Glomerular endothelial cell (primary cell): ENCODE results near the gene CACNG4. TPM values are rescaled to one million over a fixed set of nuclear protein-coding genes. Genes with fewer than 3 reads are reported as not detected.

Experiments
- DNase-seq: peaks from one replicate; pipeline ENCODE4 v3.0.0-alpha.2; 2011; ENCODE audit warnings: low read depth, low spot score; ENCODE audit errors: extremely low read depth
- total RNA-seq: library from RNA; depleted of rRNA; stranded (reverse); fragments of >200 nt; gene quantifications from 2 replicates; pipeline ENCODE4 v1.2.3, GENCODE V29; 2015

The CACNG4 gene
- total RNA-seq, 1 donor from 2014 or later: not detected

DNA sequence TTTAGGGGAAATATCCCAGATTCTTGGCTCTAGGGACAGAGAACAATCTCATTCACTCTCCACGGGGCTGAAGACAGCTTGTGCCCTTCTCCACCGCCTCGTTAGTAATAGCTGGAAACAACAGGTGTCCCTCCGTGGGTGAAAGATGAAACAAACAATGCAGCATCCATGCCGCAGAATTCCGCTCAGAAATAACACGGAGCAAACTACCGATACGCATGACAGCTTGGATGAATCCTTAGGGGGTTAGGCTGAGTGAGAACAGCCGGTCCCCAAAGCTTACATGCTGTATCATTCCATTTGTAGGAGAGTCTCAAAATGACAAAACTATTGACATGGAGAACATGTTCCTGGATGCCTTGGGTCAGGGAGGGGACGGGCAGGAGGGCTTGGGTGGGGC is 50.5 kb downstream of the CACNG4 start:
- DNase-seq: no peak

DNA sequence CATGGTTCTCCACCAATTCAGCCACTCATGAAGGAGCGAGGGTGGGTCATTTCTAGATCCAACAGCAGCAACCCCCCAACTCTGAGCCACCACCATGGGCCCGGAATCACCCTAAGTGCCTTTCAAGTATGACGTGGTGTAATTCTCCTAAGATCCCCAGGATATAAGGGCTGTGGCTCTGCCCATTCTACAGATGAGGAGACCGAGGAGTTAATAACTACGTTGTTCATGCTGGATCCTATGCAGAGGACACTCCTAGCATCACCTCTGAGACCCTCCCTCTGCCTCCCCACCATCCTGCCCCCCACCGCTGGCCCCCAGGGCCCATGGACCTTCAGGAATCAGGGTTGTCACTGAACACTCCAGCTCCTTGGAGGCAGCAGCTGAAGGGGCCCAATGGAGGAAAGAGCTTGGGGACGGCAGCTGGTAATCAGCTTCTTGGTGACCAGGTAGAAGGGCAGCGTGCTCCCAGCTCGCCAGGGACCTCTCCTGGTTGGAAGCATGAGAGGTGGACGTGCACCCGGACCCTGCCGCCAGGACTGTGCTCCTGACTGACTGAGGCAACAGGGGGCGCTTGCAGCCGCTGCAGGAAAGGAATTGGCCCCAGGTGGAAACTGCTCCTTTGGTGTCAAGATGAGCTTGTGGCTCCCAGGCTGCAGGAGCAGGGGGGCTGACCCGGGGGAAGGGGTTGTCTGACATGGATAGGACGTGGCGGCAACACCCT is 51.7 kb downstream of the CACNG4 start:
- DNase-seq: no peak

DNA sequence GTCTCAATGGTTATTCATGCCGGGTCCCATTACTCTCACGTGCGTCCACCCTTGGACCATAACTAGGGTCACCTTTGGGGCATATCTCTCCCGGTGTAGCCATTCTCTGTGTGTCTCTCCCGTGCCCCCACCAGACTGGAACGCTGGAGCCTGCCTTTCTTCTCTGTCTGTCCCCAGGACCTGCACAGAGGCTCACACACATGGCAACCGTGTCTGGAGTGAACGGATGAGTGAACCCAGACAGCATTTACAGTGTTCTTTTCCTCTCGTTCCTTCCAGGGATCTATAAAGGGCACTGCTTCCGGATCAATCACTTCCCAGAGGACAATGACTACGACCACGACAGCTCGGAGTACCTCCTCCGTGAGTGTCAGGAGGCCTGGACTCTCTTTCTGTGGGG is 53.4 kb downstream of the CACNG4 start:
- no peak for DNase-seq

DNA sequence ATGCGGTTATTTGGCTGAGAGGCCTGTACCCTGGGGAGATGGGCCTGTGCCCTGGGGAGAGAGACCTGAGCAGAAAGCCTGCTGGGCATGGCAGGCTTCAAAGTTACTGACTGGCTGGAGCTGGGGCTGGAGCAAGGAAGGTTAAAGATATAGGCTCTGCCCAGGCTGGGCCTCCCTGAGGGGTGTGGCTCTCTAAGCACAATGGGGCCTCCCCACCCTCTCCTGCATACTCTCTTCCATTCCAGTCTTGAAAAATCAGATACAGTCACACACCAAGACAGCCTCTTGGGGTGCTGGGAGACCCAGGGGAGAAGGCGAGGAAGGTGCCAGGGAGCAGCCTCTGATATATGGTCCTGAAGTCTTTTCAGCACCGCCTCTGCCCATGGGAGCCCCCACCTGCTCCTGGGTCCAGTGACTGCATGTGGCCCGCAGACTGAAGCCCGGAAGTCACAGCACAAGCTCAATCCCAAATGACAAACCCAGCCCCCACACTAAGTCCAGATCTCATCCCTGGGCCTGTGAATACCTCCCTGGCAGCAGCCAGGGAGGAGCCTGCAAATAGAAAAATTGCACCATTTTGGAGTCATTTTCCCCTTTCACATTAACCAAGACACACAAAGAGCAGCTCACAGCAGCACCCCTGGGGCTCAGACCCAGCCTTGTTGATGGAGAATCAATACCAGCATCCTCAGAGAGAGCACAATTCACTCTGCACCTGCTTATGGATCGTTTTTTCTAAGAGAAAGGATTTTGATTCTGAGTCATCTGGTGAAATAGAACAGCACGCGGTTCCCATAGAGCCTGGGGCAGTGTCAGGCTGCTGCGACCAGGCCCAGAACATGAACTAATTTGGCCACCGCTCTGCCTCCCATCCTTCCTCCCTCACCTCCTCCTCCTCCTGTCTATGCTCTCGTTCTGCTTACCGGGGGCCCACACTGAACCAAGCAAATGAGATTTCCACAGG is 54.2 kb downstream of the CACNG4 start:
- no peak for DNase-seq

DNA sequence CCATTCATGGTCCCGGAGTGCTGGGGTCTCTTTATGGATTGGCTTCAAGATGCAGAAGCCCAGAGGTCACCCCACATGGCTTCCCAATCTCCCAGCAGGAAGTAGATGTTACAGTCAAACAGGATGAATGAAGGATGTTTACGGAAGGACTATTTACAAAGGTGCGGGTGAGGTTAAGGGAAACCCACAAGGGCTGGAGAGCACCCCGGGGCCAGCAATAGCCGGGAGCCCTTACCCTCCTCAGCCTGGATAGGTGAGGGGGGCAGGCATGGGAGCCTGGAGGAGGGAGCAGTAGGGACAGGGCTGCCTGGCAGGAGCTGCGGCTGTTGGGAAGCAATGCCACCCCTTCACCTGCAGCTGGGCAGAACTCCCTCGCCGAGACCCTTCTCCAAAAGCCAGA is 55.3 kb downstream of the CACNG4 start:
- DNase-seq: no peak

DNA sequence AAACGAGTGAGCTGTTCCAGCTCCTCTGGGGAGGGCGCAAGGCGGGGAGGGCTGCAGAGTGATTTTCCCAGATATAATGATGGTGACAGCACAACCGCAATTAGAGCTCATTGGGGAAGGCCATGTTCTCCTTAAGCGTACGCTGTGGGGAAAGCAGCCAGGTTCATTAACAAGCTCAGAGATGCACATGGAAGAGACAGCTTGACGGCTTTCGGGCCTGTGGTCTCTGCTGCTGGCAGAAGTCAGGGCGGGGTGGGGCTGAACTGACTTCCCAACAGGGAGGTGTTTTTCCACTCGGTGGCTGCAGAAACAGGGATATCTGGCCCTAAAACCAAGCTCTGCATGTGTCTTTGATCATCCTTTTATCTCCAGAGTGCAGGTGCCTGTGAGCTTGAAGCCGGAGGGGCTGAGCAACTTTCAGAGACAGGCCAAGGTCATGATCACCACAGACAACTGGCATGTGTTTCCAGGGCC is 55.8 kb downstream of the CACNG4 start:
- no peak for DNase-seq

DNA sequence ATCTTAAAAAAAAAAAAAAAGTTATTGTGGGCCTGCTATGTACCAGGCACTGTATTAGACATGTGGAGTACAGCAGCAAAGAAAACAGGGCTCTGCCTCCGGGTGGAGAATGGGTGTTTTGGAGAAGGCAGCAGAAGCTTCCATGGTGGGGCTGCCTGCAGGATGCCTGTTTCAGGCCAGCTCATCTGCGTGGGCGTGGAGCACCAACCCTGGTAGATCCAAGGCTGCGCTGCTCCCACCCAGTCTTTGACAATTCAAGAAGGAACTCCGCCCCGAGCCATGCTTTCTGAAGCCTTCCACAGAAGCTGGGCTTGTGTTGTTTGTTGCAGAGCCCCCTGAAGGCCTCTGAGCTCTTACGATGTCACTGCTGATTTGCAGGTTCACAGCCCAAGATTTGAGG is 56.7 kb downstream of the CACNG4 start:
- DNase-seq: no peak

DNA sequence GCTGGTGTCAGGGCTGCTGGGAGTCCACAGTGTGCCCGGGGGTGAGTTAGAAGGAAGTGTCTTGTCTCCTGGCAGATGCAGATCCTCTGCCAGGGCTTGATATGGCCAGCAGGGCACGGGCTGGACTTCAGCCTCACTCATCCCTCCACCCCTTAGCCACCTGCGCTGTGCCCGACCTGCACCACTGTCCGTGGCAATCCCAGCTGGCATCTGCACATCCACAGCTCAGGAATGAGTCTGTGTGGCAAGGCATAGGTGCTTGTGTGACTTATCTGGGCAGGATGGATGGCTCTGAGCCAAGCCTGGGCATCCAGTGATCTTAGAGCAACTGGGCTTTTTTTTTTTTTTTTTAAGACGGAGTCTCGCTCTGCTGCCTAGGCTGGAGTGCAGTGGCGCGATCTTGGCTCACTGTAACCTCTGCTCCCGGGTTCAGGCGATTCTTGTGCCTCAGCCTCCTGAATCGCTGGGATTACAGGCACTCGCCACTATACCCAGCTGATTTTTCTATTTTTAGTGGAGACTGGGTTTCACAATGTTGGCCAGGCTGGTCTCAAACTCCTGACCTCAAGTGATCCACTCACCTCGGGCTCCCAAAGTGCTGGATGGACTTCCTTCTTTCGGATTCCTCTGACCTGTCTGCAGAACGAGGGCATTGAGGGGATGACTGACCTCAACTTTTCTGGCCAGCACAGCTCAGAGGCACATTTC is 57.4 kb downstream of the CACNG4 start:
- no peak for DNase-seq

DNA sequence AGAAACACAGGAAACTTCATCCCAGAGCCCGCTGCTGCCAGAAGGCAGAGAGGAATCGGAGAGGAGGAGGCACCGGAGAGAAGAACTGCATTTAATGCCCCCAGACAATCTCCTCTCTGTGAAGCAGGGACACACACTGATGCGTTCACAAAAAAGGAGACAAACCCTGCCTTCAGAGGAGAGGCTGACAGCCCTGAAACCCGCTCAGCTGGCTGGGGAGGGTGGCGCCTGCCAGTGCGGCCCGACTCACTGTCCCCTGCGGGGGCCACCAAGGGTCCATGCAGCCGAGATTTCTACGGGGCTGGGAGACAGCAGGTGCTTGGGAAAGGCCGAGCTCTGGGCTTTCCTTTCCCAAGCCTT is 57.9 kb downstream of the CACNG4 start:
- DNase-seq: no peak

DNA sequence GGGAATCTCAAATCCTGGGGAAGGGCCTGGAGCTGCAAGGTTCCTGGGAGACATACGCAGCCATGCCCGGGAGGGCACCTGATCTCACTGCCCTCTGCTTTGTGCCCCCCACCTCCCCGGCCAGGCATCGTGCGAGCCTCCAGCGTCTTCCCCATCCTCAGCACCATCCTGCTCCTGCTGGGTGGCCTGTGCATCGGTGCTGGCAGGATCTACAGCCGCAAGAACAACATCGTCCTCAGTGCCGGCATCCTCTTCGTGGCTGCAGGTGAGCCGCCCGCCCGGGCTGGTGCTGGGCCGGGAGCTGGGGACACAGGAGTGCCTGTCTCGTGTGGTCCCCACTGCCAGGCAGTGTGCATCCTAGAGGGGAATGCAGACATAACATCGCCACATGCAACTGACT is 60.2 kb downstream of the CACNG4 start:
- DNase-seq: no peak

DNA sequence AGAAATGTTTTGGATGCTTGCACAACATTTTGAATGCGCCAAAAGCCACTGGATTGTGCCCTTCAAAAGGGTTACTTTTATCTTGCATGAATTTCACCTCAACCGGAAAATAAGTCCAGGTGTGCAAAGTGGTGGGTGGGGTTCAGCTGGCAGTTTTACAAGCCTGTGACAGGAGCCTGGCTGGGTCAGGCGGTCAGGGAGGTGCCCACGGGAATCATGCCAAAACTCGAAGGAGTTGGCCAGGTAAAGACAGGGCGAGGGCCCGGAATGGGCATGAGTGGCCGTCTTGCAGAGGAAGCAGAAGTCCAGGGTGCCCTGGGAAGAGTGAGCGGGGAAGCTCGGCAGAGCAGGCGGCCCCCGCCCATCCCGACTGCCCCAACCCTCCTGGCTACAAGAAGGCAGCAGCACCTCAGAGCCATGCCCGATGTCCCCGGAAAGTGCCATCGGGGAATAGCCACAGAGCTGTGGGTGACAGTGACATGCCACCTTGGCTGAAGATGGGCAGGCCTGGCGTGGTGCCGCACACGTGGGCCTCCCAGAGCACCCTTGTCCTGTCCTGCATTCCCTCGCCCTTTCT is 60.8 kb downstream of the CACNG4 start:
- no peak for DNase-seq

DNA sequence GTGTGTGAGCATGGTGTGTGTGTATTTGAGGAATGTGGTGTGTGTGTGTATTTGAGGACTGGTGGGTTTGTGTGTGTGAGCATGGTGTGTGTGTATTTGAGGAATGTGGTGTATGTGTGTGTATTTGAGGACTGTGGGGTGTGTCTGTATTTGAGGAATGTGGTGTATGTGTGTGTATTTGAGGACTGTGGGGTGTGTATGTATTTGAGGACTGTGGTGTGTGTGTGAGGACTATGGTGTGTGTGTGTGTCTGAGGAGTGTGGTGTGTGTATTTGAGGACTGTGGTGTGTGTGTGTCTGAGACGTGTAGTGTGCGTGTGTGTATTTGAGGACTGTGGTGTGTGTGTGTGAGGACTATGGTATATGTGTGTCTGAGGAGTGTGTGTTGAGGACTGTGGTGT is 61.8 kb downstream of the CACNG4 start:
- no peak for DNase-seq

DNA sequence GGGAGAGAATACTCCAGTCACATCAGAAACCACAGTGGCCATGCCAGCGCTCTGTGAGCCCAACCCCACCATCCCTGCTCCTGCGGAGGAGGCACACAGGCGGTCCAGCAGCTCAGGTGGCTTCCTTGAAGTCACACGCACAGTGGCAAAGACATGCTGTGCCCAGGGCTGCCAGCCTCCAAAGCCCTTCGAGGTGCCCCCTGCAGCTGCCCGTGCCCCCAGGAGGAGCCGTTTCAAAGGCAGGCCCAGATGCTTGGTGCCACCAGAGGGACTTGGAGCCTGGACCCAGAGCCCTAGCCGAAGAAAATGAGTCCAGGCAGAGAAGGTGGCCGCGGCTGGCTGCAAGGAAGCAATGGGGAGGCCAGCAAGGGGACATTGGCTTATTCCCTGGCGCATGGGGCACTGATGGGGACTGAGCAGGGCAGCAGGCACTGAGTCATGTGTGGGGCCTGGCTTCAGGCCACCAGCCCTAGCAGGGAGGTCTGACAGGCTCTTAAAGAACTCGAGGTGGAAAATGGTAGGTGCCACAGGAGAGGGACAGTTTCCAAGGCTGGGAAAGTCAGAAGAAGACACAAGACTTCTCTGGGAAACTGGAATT is 62.6 kb downstream of the CACNG4 start:
- DNase-seq: no peak

DNA sequence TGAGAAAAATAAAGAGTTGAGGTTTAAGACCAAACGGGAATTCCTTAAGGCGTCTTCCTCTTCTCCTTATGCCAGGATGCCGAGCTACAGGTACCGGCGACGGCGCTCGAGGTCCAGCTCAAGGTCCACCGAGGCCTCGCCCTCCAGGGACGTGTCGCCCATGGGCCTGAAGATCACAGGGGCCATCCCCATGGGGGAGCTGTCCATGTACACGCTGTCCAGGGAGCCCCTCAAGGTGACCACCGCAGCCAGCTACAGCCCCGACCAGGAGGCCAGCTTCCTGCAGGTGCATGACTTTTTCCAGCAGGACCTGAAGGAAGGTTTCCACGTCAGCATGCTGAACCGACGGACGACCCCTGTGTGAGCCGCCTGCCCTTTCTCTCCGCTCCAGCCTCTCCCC is 66.1 kb downstream of the CACNG4 start:
- no peak for DNase-seq

DNA sequence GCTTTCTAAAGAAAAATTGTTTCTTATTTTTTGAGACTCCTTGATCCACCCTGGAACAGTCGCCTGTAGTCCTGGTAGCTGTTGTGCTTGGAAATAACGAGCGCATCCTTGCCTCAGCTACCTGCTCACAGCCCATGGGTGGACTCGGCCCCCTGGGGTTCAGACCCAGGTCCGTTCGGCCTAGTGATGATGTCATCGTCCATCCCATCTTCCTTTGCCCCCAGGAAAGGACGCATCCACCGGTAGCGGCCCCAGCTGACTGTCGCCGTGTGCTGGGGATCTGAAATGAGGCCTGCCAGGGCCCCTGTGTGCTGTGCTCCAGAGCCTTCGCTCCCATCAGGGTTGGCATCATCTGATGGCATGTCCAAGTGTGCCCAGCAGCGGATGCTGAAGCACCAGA is 67.9 kb downstream of the CACNG4 start:
- no peak for DNase-seq

DNA sequence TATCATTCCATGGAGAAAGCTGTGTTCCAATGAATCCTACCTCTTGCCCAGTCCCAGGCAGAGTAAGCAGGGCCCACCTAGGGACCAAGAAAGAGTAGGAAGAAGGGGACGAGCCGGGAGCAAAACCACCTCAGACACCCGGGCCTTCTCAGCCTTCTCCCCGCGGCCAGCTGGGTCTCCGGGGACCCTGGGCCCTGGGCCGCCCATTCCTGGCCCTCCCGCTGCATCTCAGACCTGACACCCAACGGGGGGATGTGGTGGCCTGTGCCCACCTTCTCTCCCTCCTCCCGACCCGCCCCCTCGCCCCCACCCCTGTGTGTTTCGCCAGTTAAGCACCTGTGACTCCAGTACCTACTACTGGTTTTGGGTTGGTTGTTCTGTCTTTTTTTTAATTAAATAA is 68.5 kb downstream of the CACNG4 start:
- no peak for DNase-seq

DNA sequence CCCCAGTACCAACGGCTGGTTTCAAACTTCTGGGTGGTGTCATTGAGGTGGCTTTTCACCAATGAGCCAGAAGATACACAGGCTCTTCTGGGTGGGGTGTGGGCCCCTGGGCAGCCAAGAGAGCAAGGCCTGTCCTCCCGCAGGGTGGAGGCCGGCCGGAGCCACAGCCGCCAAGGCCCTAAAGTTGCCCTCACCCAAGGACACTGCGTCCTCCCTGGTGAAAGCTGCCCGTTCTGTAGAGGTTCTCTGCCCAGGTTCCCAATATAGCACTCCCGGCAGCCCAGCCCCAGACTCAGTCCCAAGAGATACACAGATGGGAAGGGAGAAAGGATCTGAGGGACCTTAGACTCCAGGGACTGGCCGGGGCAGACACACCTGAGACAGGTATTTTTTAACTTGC is 69.1 kb downstream of the CACNG4 start:
- no peak for DNase-seq

DNA sequence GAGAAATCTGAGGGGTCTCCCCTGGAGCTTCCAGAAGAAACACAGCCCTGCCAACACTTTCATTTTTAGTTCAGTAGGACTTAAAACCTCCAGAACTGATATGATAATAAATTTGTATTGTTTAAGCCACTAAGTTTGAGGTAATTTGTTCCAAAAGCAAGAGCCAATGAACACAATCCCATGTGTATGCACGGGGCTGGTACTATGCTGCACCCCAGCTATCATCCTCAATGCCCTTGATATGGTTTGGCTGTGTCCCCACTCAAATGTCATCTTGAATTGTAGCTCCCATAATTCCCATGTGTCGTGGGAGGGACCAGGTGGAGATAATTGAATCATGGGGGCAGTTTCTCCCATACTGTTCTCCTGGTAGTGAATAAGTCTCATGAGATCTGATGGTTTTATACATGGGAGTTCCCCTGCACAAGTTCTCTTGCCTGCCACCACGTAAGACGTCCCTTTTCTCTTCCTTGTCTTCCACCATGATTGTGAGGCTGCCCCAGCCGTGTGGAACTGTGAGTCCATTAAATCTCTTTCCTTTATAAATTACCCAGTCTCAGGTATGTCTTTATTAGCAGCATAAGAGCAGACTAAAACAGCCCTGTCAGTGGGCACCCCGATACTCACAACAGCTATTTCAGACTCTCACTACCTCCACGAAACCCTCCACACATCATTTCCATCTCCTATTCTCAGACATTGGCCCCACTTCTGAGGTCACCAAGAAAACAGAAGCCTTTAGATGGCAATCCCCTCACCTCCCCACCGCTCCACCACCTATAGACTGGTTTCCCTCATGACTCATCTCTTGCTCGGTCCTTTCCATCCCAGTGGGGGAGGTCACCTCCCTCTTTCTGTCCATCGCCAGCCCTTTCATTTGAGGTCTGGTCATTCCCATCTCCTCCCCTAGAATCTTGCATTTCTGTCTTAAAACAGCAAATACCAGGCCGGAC is 70.9 kb downstream of the CACNG4 start:
- no peak for DNase-seq

DNA sequence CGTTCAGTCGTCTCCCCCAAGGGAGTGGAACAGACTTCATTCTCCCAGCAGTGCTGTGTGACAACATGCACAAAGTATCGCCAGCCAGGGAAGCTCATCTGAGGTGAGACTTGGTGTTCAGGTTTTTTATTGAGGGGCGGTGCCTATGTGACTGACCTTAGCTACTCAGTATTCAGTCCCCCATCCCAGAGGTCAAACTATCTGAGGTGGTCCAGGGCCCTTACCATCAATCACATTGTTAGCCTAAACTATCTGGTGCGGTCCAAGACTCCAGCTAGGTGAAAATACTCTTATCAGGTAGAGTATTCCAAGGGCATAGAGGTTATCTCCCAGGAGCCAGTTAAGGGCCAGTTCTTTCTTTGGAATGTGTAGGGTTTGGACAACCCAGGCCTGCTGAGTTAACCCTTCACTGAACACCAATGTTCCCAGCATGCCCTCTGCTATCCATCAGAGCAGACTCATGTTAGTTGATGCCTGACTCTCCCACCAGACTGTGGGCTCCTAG is 74.4 kb downstream of the CACNG4 start:
- DNase-seq: no peak
